Fibroblast of the aortic adventitia (primary cell): ENCODE measurements around the gene MAPKBP1. TPM values are rescaled to one million over a fixed set of nuclear protein-coding genes. Genes with fewer than 3 reads are reported as not detected.

Source experiments
- DNase-seq: peaks from one replicate; pipeline ENCODE4 v3.0.0-alpha.2; 2010; ENCODE audit warnings: low read depth
- H3K4me3 ChIP-seq: 2 replicates; pipeline ENCODE4 v1.5.1; 2011; ENCODE audit warnings: low read depth, mild to moderate bottlenecking, control low read depth, low read length, moderate library complexity
- total RNA-seq: library from RNA; depleted of rRNA; stranded (reverse); fragments of >200 nt; gene quantifications from 2 replicates; pipeline ENCODE4 v1.2.3, GENCODE V29; 2012; ENCODE audit warnings: low replicate concordance
- TF ChIP-seq, protein P1 (sequence below): IDR thresholded peaks from 2 replicates; pipeline ENCODE4 v1.5.1; 2011; ENCODE audit warnings: mild to moderate bottlenecking, low read length, control low read depth, inconsistent platforms; ENCODE audit not compliant: insufficient read depth

The MAPKBP1 gene
- total RNA-seq, 1 donor, result 20.8 TPM

DNA sequence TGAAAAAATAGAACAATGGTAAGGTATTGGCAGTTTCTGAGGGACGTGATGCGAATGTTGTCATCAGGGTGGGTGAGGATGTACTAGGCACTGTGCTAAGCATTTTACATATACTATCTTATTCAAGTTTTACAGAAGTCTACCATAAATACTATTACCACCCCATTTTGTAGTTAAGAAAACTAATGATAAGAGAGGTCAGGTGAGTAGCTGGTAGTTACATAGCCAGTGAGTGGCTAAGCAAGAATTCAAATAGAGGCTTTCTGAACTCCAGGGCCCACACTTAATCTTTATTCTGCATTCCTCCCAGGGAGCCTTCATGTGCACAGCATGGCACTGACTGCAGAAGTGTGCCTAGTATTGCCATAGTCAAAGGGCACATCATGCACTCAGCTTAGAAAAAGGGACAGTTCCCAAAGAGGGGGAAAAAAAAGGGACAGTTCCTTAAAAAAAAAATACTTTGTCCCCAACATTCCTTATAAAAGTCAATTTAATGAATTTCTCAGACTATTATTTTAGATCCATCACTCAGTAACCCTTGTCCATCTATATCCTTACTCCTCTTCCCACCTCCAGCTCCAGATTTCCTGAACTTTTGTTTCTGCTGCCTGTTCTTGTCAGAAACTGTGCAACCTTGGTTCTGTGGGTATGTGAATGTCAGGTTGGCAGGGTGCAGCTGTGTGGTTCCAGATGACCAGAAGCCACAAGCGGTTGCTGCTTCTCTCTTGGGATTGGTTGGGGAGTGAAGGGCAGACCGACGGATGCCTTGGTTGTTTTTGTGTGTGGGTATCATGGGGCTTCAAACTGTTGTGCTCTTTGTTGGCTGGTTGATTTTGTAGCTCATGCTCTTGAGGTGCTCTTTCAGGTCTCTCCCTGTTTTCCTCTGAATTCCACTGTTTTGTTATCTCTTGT, 8.3 kb downstream of the MAPKBP1 start:
- no peak for DNase-seq
- H3K4me3 ChIP-seq, result no peak overlapping the region
- TF ChIP-seq, protein P1, sequence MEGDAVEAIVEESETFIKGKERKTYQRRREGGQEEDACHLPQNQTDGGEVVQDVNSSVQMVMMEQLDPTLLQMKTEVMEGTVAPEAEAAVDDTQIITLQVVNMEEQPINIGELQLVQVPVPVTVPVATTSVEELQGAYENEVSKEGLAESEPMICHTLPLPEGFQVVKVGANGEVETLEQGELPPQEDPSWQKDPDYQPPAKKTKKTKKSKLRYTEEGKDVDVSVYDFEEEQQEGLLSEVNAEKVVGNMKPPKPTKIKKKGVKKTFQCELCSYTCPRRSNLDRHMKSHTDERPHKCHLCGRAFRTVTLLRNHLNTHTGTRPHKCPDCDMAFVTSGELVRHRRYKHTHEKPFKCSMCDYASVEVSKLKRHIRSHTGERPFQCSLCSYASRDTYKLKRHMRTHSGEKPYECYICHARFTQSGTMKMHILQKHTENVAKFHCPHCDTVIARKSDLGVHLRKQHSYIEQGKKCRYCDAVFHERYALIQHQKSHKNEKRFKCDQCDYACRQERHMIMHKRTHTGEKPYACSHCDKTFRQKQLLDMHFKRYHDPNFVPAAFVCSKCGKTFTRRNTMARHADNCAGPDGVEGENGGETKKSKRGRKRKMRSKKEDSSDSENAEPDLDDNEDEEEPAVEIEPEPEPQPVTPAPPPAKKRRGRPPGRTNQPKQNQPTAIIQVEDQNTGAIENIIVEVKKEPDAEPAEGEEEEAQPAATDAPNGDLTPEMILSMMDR, result no peak

DNA sequence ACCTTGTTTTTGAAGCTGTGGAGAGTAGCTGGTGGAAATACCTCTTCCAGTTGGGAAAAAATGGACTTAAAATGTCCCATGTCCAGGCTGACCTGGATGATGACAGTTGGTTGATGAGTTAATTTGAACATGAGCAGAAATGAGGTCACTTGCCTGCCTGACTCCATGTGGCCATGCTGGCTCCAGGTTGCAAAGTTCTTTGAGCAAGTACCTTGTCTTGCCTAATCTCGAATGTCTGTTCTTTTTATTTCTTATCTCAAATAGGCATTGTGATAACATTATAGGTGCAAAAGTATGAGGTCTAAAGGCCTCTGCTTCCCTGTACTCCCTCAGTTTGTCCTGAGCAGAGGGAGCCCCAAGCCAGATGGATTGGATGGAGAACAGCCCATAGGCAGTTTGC, 9.0 kb downstream of the MAPKBP1 start:
- no peak for DNase-seq
- TF ChIP-seq, protein P1, result no peak
- no peak overlapping the region for H3K4me3 ChIP-seq

DNA sequence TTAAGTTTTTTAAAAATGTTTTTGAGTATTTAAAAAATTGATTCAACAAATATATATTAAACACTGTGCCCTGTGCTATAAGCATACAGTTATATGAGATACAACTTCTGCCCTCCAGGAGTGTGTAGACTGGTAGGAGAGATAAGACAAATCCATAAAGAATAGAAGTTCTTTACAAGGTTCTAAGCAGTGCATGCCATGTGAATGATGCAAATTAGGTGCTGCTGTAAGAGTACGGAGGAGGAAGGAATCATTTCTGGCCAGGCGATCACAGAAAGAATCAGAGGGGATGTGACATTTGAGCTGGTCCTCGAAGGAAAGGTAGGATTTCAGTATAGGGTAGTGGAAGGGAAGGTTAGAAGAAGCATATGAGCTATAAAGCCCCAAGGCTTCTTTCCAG, 14.0 kb downstream of the MAPKBP1 start:
- TF ChIP-seq, protein P1, result no peak
- no peak overlapping the region for H3K4me3 ChIP-seq

DNA sequence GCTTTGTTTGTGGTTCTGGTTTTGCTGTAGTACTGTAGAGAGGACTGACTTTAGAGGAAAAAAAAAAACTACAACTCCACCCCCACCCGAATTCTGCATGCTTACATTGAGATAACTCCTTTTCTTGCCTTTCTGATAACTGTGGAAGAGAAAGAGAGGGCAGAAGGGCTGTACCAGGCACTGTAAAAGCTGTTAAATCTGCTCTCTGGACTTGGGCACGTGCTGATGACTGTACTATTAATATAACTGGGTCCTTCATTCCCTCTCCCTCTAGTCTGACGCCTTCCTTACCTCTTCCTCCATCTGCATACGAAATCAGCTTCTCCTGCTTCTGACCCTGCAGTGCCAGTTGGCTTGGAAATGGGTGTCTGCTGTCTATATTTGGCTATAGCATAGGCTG, 15.0 kb downstream of the MAPKBP1 start:
- TF ChIP-seq, protein P1, result no peak
- no peak overlapping the region for H3K4me3 ChIP-seq
- DNase-seq, result no peak

More for the DNA sequence above, 14.0 kb downstream of the MAPKBP1 start:
- DNase-seq, result no peak

DNA sequence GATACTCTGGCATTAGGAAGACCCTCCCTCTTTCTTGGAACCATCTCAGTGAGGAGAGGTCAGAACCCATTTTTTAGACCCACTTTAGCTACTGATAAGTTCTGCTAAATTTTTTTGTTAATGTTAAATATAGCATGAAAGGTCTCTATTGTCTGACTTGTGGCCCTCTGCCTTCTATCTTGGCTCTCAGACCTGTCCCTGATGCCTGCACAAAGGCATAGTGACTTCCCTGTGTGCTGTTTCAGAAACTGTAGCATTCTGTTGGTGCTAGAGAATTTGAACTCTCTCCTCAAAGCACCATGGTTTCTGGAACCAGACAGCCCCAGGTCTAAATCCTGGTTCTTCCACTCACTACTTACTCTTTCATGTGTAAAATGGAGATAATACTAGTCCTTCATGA, 15.4 kb downstream of the MAPKBP1 start:
- no peak for DNase-seq
- TF ChIP-seq, protein P1, result no peak
- H3K4me3 ChIP-seq, result no peak overlapping the region

DNA sequence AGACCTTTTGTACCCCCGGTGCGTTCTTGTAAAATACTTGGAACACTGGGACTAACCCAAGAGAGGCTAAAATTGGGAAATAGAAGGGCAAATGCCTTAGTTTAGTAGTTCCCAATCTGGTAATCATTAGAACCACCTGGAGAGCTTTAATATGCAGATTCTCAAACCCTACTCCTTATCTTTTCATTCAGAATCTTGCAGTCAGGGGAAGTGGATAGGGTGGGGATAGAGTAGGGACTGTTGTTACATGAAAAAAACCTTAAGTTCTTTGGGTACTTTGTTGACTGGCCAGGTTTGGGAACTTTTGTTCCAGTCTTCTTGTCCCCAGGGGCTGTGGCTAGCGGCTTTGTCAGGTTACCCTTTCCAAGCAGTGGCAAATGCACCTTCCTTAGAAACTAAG, 15.9 kb downstream of the MAPKBP1 start:
- H3K4me3 ChIP-seq, result no peak overlapping the region
- TF ChIP-seq, protein P1, result no peak
- no peak for DNase-seq
